Measurements from ENCODE around the gene GKN1.

- TF ChIP-seq, protein P1, sequence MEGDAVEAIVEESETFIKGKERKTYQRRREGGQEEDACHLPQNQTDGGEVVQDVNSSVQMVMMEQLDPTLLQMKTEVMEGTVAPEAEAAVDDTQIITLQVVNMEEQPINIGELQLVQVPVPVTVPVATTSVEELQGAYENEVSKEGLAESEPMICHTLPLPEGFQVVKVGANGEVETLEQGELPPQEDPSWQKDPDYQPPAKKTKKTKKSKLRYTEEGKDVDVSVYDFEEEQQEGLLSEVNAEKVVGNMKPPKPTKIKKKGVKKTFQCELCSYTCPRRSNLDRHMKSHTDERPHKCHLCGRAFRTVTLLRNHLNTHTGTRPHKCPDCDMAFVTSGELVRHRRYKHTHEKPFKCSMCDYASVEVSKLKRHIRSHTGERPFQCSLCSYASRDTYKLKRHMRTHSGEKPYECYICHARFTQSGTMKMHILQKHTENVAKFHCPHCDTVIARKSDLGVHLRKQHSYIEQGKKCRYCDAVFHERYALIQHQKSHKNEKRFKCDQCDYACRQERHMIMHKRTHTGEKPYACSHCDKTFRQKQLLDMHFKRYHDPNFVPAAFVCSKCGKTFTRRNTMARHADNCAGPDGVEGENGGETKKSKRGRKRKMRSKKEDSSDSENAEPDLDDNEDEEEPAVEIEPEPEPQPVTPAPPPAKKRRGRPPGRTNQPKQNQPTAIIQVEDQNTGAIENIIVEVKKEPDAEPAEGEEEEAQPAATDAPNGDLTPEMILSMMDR (tag by site-specific recombination; IDR thresholded peaks at IDR 0.05): no peak
- TF ChIP-seq ELK4 (IDR thresholded peaks at IDR 0.05; ENCODE audit: borderline replicate concordance, low read depth, low read length): no peak
- TF ChIP-seq, protein P2, sequence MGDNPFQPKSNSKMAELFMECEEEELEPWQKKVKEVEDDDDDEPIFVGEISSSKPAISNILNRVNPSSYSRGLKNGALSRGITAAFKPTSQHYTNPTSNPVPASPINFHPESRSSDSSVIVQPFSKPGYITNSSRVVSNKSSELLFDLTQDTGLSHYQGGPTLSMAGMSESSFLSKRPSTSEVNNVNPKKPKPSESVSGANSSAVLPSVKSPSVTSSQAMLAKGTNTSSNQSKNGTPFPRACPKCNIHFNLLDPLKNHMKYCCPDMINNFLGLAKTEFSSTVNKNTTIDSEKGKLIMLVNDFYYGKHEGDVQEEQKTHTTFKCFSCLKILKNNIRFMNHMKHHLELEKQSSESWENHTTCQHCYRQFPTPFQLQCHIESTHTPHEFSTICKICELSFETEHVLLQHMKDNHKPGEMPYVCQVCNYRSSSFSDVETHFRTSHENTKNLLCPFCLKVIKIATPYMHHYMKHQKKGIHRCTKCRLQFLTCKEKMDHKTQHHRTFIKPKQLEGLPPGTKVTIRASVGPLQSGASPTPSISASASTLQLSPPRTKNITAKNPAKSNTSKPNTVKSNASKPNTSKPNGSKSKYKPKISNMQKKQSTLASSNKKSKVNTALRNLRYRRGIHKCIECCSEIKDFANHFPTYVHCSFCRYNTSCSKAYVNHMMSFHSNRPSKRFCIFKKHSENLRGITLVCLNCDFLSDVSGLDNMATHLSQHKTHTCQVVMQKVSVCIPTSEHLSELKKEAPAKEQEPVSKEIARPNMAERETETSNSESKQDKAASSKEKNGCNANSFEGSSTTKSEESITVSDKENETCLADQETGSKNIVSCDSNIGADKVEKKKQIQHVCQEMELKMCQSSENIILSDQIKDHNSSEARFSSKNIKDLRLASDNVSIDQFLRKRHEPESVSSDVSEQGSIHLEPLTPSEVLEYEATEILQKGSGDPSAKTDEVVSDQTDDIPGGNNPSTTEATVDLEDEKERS (tag by site-specific recombination; IDR thresholded peaks at IDR 0.05): no peak
- TF ChIP-seq HOXC10 (CRISPR knock-in tag; IDR thresholded peaks at IDR 0.05): no peak
Observed at GRCh38 chr2:68997401-68997800, 23.0 kb downstream of the GKN1 start.

Measured in HEK293 (cell line).